Activated naive CD4-positive, alpha-beta T cell treated with anti-CD3 and anti-CD28 coated beads, Interleukin-2, amount 10 ng/mL, durations not matched to agents 7 days and 5 days (primary cell): ENCODE data around the gene DHDH.

ENCODE experiments used
- CTCF ChIA-PET: fragments of 350-600 bp; sonication (Branson Sonifier 250); formaldehyde crosslinking; loops from one replicate; lab custom pipeline; 2021; ENCODE audit warnings: antibody characterized with exemption; lab: Charles Lee
- DNase-seq: peaks from one replicate; pipeline ENCODE4 v3.0.0-alpha.2; 2020
- H3K27ac Mint-ChIP-seq: one replicate; pipeline ENCODE4 v1.8.0; 2021; ENCODE audit warnings: mild to moderate bottlenecking, moderate library complexity, mixed read lengths
- H3K27me3 Mint-ChIP-seq: one replicate; pipeline ENCODE4 v1.8.0; 2021; ENCODE audit warnings: mild to moderate bottlenecking, mixed read lengths
- H3K36me3 Mint-ChIP-seq: one replicate; pipeline ENCODE4 v1.8.0; 2021; ENCODE audit warnings: mixed read lengths
- H3K4me1 Mint-ChIP-seq: one replicate; pipeline ENCODE4 v1.8.0; 2021; ENCODE audit warnings: mixed read lengths
- H3K4me3 Mint-ChIP-seq: one replicate; pipeline ENCODE4 v1.8.0; 2021; ENCODE audit warnings: mild to moderate bottlenecking, moderate library complexity, mixed read lengths
- H3K9me3 Mint-ChIP-seq: one replicate; pipeline ENCODE4 v1.8.0; 2021; ENCODE audit warnings: mixed read lengths

Gene DHDH

DNA sequence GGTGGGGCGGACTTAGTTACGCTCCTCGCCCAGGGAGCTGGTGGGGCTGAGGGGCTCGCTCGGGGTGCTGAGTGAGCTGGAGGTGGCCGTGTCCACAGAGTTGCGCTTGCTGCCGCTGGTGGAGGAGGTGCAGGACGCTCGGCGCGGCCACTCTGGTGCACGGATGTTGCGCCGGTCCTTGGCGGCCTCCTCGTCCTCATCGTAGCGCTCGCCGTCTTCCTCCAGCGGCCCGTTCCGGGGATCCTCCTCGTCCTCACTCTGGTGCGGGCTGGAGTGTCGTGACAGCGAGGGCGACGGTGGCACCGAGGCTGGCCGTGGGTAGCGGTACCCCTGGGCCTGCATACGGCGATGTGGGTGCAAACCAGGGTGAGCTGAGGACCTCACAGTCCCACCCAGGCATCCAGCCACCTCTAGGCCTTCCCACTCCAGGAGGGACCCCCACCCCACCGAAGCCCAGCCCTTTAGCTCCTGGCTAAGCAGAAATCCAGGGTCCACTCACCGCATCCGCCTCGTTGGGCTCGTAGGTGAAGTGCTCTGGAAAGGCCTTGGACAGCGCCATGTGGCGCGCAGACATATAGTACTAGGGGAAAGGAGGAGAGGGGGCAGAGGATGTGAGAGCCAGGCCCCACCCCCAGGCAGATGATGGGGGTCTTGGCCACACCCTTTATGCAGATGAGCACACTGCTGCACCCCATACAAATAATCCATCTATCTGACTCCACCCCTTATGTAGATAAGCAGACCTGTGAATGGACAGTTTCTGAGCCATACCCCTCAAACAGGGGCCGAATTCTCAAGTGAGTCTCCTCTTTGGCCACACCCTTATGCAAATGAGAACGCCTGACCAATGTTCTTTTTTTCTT lies 36.0 kb downstream of the DHDH start:
- Mint-ChIP-seq H3K36me3 (peaks cover 38% of the 10 kb centered on the region), H3K27me3 (no peaks in the 10 kb centered on the region), H3K4me3 (no peak overlapping the region), H3K4me1 (peaks cover 31% of the 10 kb centered on the region), H3K27ac (peak overlapping the region; percentile 33), H3K9me3 (no peaks in the 10 kb centered on the region)
- CTCF ChIA-PET = interaction anchor here (0.6 to 2.7 kb wide), 14 partner anchors 18 to 294 kb away, joined by 3 to 22 read pairs (median 6); partner anchors contain the start of genes DHDH, GYS1, PPP1R15A and RUVBL2
- DNase-seq = no peak

DNA sequence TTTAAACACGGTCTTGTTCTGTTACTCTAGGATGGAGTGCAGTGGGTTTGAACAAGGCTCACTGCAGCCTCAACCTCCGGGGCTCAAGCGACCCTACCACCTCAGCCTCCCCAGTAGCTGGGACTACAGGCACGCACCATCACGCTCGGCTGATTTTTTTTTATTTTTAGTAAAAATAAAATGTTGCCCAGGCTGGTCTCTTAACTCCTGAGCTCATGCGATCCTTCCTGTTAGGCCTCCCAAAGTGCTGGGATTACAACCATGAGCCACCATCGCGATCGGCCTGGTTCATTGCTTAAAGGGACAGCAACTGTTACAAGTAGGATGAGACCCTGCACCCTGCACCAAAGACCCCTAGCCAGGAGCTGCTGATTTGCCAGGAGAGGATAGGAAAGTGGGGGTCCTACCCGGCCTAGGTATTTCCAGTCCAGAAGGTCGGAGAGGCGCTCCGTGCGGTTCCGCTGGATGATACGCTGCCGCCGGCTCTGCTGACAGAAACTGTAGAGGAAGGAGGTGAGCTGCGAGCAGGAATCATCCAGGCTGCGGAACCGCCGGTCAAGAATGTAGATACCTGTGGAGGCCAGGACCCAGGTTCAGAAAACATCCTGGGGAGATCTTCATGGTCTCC lies 36.8 kb downstream of the DHDH start:
- Mint-ChIP-seq H3K27ac (no peak overlapping the region), H3K9me3 (no peaks in the 10 kb centered on the region), H3K36me3 (peaks cover 38% of the 10 kb centered on the region), H3K27me3 (no peaks in the 10 kb centered on the region), H3K4me1 (peaks cover 28% of the 10 kb centered on the region), H3K4me3 (no peak overlapping the region)
- DNase-seq = no peak
- CTCF ChIA-PET = interaction anchor here (0.5 to 2.7 kb wide), 31 partner anchors 8 to 295 kb away, joined by 3 to 22 read pairs (median 4); partner anchors contain the start of genes BAX, BCAT2, DHDH and GYS1

DNA sequence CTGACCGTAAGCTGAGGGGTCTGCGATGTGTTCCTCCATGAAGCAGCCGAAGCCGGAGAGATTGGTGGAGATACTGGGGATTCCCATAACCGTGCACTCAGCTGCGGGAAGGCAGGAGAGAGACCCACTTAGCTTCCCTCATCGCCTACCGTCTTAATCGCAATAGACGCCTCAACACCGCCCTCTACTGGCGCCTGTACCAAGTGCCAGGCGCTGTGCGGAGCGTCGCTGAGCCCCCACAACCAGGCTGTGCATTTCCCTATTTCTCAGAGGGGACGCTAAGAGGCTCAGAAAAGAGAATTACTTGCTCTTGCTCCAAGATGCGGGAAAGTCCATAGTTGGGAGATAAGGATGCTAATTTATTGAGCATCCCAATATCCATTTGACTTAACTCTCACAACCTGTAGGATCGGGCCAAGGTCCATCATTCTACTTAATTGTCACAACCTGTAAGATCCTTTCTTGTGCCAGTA lies 37.5 kb downstream of the DHDH start:
- Mint-ChIP-seq H3K4me3 (no peak overlapping the region), H3K27ac (no peak overlapping the region), H3K4me1 (peaks cover 23% of the 10 kb centered on the region), H3K9me3 (no peaks in the 10 kb centered on the region), H3K36me3 (peaks cover 33% of the 10 kb centered on the region), H3K27me3 (no peaks in the 10 kb centered on the region)
- DNase-seq = peak; percentile 88
- CTCF ChIA-PET = interaction anchor here (0.5 to 2.7 kb wide), 31 partner anchors 9 to 295 kb away, joined by 3 to 22 read pairs (median 4); partner anchors contain the start of genes BAX, BCAT2, DHDH and GYS1

DNA sequence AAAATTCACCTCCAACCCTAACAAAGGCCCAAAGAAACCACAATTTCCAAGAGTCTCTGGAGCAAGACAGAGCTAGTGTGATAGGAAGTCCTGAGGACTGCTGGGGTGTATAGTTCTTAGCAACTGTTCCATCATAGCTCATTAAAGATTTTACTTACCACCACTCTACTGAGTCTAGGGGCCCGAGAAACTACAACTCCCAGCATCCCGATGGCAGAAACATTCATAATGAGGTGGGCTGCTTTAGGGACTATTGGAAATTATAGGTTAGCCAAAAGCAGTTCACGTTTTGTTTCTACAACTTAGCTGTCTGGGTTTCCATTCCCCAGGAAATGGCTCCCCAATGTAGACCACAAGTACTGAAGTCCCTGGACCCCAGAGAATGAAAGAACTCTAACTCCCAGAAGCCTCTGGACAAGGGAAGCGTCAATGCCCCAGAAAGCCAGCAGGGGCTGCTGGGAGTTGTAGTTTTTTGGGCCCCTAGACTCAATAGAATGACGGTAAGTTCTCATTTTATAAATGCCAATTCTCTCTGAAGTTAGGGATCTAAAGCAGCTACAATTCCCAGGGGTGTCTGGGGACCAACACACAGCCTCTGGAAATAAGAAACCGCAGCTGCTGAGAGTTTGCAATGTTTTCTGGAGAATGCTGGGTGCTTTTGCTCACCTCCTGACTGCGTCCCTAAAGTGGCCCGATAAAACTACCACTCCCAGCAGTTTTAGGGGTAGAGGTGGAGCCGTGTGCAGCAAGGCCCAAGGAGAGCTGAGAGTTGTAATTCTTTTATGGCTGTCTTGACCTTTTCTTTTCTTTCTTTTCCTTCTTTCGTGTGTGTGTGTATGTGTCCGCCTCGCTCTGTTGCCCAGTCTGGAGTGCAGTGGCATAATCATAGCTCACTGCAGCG lies 42.7 kb downstream of the DHDH start:
- no peak overlapping the region for H3K4me3 Mint-ChIP-seq
- no peak overlapping the region for H3K27ac Mint-ChIP-seq
- H3K36me3 Mint-ChIP-seq = peaks cover 26% of the 10 kb centered on the region
- DNase-seq = peak; percentile 63
- H3K27me3 Mint-ChIP-seq = no peaks in the 10 kb centered on the region
- H3K4me1 Mint-ChIP-seq = peaks cover 3% of the 10 kb centered on the region
- no peaks in the 10 kb centered on the region for H3K9me3 Mint-ChIP-seq
- CTCF ChIA-PET = interaction anchor here (0.9 to 1.9 kb wide), 2 partner anchors 17 to 188 kb away, joined by 3 to 9 read pairs; partner anchors contain the start of genes GYS1 and RUVBL2

DNA sequence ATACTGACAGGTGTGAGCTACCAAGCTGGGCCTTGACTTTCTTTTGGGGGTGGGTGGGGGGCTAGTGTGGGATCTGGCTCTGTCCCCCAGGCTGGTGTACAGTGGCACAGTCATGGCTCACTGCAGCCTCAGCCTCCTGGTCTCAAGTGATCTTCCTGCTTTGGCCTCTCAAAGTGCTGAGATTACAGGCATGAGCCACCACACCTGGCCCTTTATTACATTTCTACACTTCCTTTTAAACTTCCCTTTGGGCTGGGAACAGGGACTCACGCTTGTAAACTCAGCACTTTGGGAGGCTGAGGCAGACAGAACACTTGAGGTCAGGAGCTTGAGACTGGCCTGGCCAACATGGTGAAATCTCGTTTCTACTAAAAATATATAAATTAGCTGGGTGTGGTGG lies 43.6 kb downstream of the DHDH start:
- peaks cover 33% of the 10 kb centered on the region for H3K36me3 Mint-ChIP-seq
- DNase-seq = no peak
- H3K4me3 Mint-ChIP-seq = no peak overlapping the region
- CTCF ChIA-PET = interaction anchor here (0.9 to 1.9 kb wide), 4 partner anchors 13 to 188 kb away, joined by 3 to 9 read pairs (median 4); partner anchors contain the start of genes GYS1 and RUVBL2
- H3K27me3 Mint-ChIP-seq = no peaks in the 10 kb centered on the region
- peaks cover 3% of the 10 kb centered on the region for H3K4me1 Mint-ChIP-seq
- H3K27ac Mint-ChIP-seq = no peak overlapping the region
- H3K9me3 Mint-ChIP-seq = no peaks in the 10 kb centered on the region

DNA sequence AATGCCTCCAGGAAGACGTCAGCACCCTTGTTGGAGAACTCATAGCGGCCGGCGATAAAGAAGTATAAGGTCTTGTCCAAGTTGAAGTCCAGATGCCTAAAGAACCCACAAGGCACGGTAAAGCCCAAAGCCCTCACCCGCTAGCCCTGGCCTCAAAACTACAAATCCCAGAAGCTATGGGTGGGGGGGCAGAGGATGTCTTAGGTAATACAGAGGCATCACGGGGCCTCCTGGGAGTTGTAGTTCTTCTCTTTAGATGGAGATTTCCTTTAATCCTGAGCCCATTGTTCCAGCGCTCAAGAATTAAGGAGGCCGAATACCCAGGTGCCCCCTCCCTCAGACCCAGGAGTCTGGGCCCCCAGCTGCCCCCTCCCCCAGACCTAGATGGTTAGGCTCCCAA lies 48.8 kb downstream of the DHDH start:
- H3K36me3 Mint-ChIP-seq = peaks cover 37% of the 10 kb centered on the region
- H3K9me3 Mint-ChIP-seq = no peaks in the 10 kb centered on the region
- H3K4me1 Mint-ChIP-seq = peaks cover 3% of the 10 kb centered on the region
- no peaks in the 10 kb centered on the region for H3K27me3 Mint-ChIP-seq
- H3K4me3 Mint-ChIP-seq = no peak overlapping the region
- CTCF ChIA-PET = no interaction called here
- DNase-seq = no peak
- H3K27ac Mint-ChIP-seq = no peak overlapping the region

DNA sequence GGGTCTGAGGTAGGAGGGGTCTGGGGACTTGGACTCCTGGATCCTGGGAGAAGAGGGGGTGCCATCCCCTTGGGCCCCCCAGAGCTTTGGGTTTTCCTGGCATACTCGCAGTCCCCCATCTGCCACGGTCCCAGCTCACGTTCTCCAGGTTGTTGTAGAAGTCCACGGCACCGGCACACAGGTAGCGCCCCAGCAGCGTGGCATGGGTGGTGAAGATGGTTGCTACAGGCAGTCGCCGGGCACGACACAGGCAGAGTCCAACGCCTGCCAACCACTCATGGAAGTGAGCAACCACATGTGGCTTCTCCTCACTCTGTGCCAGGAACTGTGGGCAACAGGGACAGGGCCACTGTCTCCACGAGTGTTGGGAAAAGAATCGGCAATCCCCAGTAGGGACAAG lies 52.2 kb downstream of the DHDH start:
- CTCF ChIA-PET = no interaction called here

DNA sequence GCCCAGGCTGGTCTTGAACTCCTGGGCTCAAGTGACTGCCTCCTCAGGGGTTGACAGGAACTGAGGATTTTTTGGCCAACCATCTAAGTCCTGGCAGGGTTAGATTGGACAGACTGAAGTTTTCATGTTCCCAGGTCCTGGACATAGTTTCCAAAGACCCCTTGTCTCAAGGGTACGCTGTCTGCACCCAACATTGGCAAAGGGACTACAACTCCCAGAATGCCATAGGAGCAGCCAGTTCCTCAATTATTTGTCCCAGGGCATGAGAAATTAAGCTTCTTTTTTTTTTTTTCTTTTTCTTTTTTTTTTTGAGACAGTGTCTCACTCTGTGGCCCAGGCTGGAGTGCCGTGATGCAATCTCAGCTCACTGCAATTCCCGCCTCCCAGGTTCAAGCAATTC lies 52.7 kb downstream of the DHDH start:
- H3K27ac Mint-ChIP-seq = no peak overlapping the region

More for the DNA sequence above, 52.2 kb downstream of the DHDH start:
- H3K27ac Mint-ChIP-seq = no peak overlapping the region
- peaks cover 36% of the 10 kb centered on the region for H3K36me3 Mint-ChIP-seq
- H3K4me3 Mint-ChIP-seq = no peak overlapping the region
- H3K27me3 Mint-ChIP-seq = no peaks in the 10 kb centered on the region
- no peak for DNase-seq
- H3K9me3 Mint-ChIP-seq = no peaks in the 10 kb centered on the region
- H3K4me1 Mint-ChIP-seq = peaks cover 5% of the 10 kb centered on the region

DNA sequence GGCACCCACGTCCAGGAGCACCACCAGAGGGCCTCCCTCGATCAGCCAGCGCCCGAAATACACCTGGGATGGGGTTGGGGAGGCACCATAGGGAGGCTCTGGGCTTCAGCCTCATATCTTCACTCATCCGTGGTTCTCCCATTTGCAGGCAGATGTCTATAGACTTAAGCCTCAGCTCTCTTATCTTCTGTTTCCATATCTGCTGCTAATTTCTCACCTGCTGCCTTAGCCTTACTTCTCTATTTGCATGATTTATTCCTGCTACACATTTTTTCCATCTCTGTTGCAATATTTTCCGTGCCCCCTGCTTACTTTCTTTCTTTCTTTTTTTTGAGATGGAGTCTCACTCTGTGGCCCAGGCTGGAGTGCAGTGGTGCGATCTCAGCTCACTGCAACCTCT lies 53.8 kb downstream of the DHDH start:
- H3K27me3 Mint-ChIP-seq = no peaks in the 10 kb centered on the region
- no peak for DNase-seq
- peaks cover 31% of the 10 kb centered on the region for H3K36me3 Mint-ChIP-seq
- CTCF ChIA-PET = no interaction called here
- peaks cover 19% of the 10 kb centered on the region for H3K4me1 Mint-ChIP-seq
- H3K9me3 Mint-ChIP-seq = no peaks in the 10 kb centered on the region
- H3K4me3 Mint-ChIP-seq = no peak overlapping the region
- H3K27ac Mint-ChIP-seq = no peak overlapping the region

More for the DNA sequence above, 52.7 kb downstream of the DHDH start:
- H3K4me1 Mint-ChIP-seq = peaks cover 10% of the 10 kb centered on the region
- H3K4me3 Mint-ChIP-seq = no peak overlapping the region
- no peak for DNase-seq
- peaks cover 40% of the 10 kb centered on the region for H3K36me3 Mint-ChIP-seq
- no peaks in the 10 kb centered on the region for H3K9me3 Mint-ChIP-seq
- H3K27me3 Mint-ChIP-seq = no peaks in the 10 kb centered on the region
- CTCF ChIA-PET = interaction anchor here (0.8 kb wide), 1 partner anchor 16 kb away, joined by 3 read pairs; no protein-coding TSS in a partner anchor

DNA sequence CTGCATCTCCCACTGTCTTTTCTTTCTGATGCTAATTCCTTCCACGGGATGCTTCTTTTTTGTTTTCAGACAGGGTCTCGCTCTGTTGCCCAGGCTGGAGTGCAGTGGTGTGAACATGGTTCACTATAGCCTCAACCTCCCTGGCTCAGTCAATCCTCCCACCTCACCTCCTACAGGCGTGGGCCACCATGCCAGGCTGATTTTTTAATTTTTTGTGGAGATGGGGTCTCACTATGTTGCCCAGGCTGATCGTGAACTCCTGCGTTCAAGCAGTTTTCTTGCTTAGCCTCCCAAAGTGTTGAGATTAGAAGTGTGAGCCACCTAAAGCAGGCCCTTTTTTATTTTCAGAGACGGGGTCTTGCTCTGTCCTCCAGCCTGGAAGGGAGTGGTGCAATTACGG lies 54.8 kb downstream of the DHDH start:
- peak overlapping the region; percentile 19 for H3K27ac Mint-ChIP-seq
- H3K4me1 Mint-ChIP-seq = peaks cover 21% of the 10 kb centered on the region
- DNase-seq = no peak
- CTCF ChIA-PET = interaction anchor here (0.7 to 1.0 kb wide), 2 partner anchors 18 to 350 kb away, joined by 3 read pairs; no protein-coding TSS in a partner anchor
- H3K27me3 Mint-ChIP-seq = no peaks in the 10 kb centered on the region
- peaks cover 25% of the 10 kb centered on the region for H3K36me3 Mint-ChIP-seq
- no peaks in the 10 kb centered on the region for H3K9me3 Mint-ChIP-seq
- H3K4me3 Mint-ChIP-seq = no peak overlapping the region

DNA sequence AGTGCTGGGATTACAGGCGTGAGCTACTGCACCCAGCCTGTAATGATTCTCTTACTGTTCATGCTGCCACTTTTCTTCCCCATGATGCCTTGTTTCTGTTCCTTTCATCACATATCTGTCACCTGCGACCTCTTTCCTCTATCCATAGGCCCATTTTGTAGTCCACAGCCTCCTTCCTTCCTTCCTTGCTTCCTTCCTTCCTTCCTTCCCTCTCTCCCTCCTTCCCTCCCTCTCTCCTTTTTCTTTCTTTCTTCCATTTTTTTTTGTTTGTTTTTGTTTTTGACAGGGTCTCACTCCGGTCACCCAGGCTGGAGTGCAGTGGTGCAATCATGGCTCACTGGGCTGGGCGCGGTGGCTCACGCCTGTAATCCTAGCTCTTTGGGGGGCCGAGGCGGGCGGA lies 55.4 kb downstream of the DHDH start:
- Mint-ChIP-seq H3K4me1 (peaks cover 24% of the 10 kb centered on the region), H3K27ac (no peak overlapping the region), H3K27me3 (no peaks in the 10 kb centered on the region), H3K36me3 (peaks cover 23% of the 10 kb centered on the region), H3K9me3 (no peaks in the 10 kb centered on the region), H3K4me3 (no peak overlapping the region)
- no peak for DNase-seq
- CTCF ChIA-PET = interaction anchor here (0.7 to 1.0 kb wide), 2 partner anchors 18 to 351 kb away, joined by 3 read pairs; no protein-coding TSS in a partner anchor

DNA sequence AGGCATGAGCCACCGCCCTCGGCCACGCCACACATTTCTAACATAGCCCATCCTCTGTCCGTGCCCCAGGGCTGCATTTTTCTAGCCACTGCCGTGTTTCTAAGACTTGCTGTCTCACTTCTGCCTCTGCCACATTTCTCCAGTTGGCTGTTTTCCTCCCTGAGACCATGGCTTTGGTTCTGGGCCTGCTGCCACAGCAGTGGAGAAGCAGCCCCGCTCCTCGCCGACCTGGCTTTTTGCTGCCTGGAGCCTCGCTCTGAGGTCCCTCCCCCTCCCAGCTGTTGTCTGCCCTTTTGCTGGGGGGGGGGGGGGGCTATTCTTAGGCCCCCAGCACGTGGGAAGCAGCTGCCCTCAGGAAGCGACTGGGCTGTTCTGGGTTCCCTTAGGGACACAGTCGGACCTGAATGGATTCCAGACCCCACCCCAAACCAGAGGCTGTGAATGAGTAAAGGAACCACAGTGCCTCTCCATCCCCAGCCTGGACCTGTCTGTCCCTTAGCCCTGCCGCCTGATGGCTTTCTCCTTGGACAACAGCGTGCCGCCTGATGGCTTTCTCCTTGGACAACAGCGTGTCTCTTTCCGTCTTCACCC lies 56.3 kb downstream of the DHDH start:
- peak overlapping the region; percentile 46 for H3K27ac Mint-ChIP-seq
- CTCF ChIA-PET = no interaction called here
- no peak for DNase-seq
- no peaks in the 10 kb centered on the region for H3K27me3 Mint-ChIP-seq
- peaks cover 23% of the 10 kb centered on the region for H3K36me3 Mint-ChIP-seq
- H3K4me3 Mint-ChIP-seq = no peak overlapping the region
- H3K9me3 Mint-ChIP-seq = no peaks in the 10 kb centered on the region
- peaks cover 31% of the 10 kb centered on the region for H3K4me1 Mint-ChIP-seq

DNA sequence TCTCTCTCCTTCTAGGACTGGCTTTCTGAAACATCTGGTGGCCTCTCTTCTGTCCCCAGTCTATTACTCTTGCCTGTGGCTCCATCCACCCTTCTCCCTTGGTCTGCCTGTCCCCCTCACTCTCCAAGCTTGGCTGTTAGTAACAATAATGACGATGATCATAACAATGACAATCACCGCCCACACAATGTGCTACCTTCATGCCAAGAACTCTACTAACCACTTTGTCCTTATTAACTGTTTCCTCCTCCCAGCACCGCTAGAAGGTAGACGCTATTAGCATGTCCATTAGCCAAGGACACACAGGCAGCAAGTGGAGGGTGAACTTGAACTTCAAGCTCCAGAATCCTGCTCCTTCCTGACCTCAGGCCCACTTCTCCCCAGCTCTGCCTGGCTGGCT lies 56.9 kb downstream of the DHDH start:
- Mint-ChIP-seq H3K4me3 (no peak overlapping the region), H3K4me1 (peaks cover 37% of the 10 kb centered on the region), H3K27ac (no peak overlapping the region), H3K9me3 (no peaks in the 10 kb centered on the region), H3K36me3 (peaks cover 20% of the 10 kb centered on the region), H3K27me3 (no peaks in the 10 kb centered on the region)
- no peak for DNase-seq
- CTCF ChIA-PET = no interaction called here
